ENCODE results near the gene HNF4A.

The HNF4A gene

GRCh38 chr20:44455126-44455525, 99.6 kb downstream of the HNF4A start:
- H3K27ac ChIP-seq (ENCODE audit: low read depth, low read length), result no peak overlapping the region
- H2BK15ac ChIP-seq (replicated peaks; ENCODE audit: low read depth), result no peak overlapping the region
- no peak for DNase-seq
- no peak overlapping the region for H4K8ac ChIP-seq (ENCODE audit: low read depth, low read length)
- no peak overlapping the region for H3K4me3 ChIP-seq (ENCODE audit: low read length)
- H2BK120ac ChIP-seq (ENCODE audit: low read depth, low read length), result no peak overlapping the region
- no peaks in the 10 kb centered on the region for H3K4me1 ChIP-seq (ENCODE audit: control insufficient read depth, low read depth, low read length)
- H3K36me3 ChIP-seq (ENCODE audit: control insufficient read depth, insufficient read depth, low read length), result no peaks in the 10 kb centered on the region
- H3K27me3 ChIP-seq (ENCODE audit: insufficient read depth, low read length, poor library complexity), result no peaks in the 10 kb centered on the region
- H3K23ac ChIP-seq (ENCODE audit: low read length), result no peak overlapping the region
- no peaks in the 10 kb centered on the region for H3K79me2 ChIP-seq (ENCODE audit: control insufficient read depth, insufficient read depth, low read length)
- H3K9ac ChIP-seq (ENCODE audit: low read length), result no peak overlapping the region
- WGBS (ENCODE audit: extremely low coverage, insufficient coverage, low lambda C conversion rate), result no CpG with 5 or more reads among the region's 3 CpGs
- H4K5ac ChIP-seq (ENCODE audit: low read length), result no peak overlapping the region
- H3K56ac ChIP-seq (ENCODE audit: low read length), result no peak overlapping the region
- no peak overlapping the region for H2AK5ac ChIP-seq (ENCODE audit: low read length)
- no peak overlapping the region for H3K18ac ChIP-seq (ENCODE audit: low read length)
- H3K79me1 ChIP-seq (ENCODE audit: low read length), result no peaks in the 10 kb centered on the region
- H3K4me2 ChIP-seq (ENCODE audit: low read length), result no peak overlapping the region
- H2BK5ac ChIP-seq (ENCODE audit: low read length), result no peak overlapping the region
- H3K4ac ChIP-seq (ENCODE audit: low read depth, low read length), result no peak overlapping the region

DNA sequence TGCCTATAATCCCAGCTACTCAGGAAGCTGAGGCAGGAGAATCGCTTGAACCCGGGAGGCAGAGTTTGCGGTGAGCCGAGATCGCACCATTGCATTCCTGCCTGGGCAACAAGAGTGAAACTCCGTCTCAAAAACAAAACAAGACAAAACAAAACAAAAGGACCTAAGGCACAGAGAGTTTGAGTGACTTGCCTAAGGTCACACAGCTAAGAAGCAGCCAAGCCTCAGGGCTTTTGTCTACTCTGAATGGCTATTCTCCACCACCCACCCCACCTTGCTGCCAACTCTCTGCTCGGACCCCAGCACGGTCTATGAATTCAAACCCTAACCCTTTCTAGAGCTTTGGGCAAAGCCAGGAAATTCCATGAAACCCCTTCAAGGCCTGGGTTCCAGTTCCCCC, 101.1 kb downstream of the HNF4A start:
- H3K4me1 ChIP-seq (ENCODE audit: control insufficient read depth, low read depth, low read length), result no peaks in the 10 kb centered on the region
- no peak overlapping the region for H3K18ac ChIP-seq (ENCODE audit: low read length)
- H3K9ac ChIP-seq (ENCODE audit: low read length), result no peak overlapping the region
- H3K27me3 ChIP-seq (ENCODE audit: insufficient read depth, low read length, poor library complexity), result no peaks in the 10 kb centered on the region
- H2AK5ac ChIP-seq (ENCODE audit: low read length), result no peak overlapping the region
- no peaks in the 10 kb centered on the region for H3K79me1 ChIP-seq (ENCODE audit: low read length)
- H4K5ac ChIP-seq (ENCODE audit: low read length), result no peak overlapping the region
- no peak overlapping the region for H2BK15ac ChIP-seq (replicated peaks; ENCODE audit: low read depth)
- H4K8ac ChIP-seq (ENCODE audit: low read depth, low read length), result no peak overlapping the region
- no peak overlapping the region for H2BK5ac ChIP-seq (ENCODE audit: low read length)
- H3K36me3 ChIP-seq (ENCODE audit: control insufficient read depth, insufficient read depth, low read length), result no peaks in the 10 kb centered on the region
- WGBS (ENCODE audit: extremely low coverage, insufficient coverage, low lambda C conversion rate), result no CpG with 5 or more reads among the region's 8 CpGs
- H3K23ac ChIP-seq (ENCODE audit: low read length), result no peak overlapping the region
- no peak for DNase-seq
- no peak overlapping the region for H3K56ac ChIP-seq (ENCODE audit: low read length)
- no peak overlapping the region for H3K4me2 ChIP-seq (ENCODE audit: low read length)
- no peaks in the 10 kb centered on the region for H3K79me2 ChIP-seq (ENCODE audit: control insufficient read depth, insufficient read depth, low read length)
- no peak overlapping the region for H2BK120ac ChIP-seq (ENCODE audit: low read depth, low read length)
- H3K27ac ChIP-seq (ENCODE audit: low read depth, low read length), result no peak overlapping the region
- no peak overlapping the region for H3K4ac ChIP-seq (ENCODE audit: low read depth, low read length)
- H3K4me3 ChIP-seq (ENCODE audit: low read length), result no peak overlapping the region

DNA sequence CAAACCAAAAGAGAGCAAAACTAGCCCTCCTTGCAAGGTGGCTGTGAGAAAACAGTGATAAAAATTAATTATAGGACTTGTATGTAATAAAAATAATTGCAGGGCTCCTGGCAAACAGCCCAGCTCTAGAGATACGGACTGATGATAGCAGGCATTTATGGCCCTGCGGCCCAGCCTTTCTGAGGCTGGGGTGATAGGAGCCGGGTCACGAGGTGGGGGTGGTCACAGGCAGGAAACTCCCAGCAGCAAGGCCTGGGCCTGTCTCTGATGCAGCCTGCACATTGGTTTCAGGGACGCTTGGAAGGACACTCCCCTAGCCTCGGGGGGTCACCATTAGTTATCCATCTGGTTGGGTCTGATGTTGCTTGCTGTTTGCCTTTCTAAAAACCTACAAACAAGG, 101.5 kb downstream of the HNF4A start:
- Histone ChIP-seq H3K4me2 (ENCODE audit: low read length) (no peak overlapping the region), H3K79me1 (ENCODE audit: low read length) (no peaks in the 10 kb centered on the region), H2BK15ac (replicated peaks; ENCODE audit: low read depth) (no peak overlapping the region), H3K79me2 (ENCODE audit: control insufficient read depth, insufficient read depth, low read length) (no peaks in the 10 kb centered on the region), H2BK5ac (ENCODE audit: low read length) (no peak overlapping the region), H3K9ac (ENCODE audit: low read length) (no peak overlapping the region), H2BK120ac (ENCODE audit: low read depth, low read length) (no peak overlapping the region), H3K4me3 (ENCODE audit: low read length) (no peak overlapping the region), H4K8ac (ENCODE audit: low read depth, low read length) (no peak overlapping the region), H3K4ac (ENCODE audit: low read depth, low read length) (no peak overlapping the region), H3K27me3 (ENCODE audit: insufficient read depth, low read length, poor library complexity) (no peaks in the 10 kb centered on the region), H3K27ac (ENCODE audit: low read depth, low read length) (no peak overlapping the region), H3K36me3 (ENCODE audit: control insufficient read depth, insufficient read depth, low read length) (no peaks in the 10 kb centered on the region), H3K18ac (ENCODE audit: low read length) (no peak overlapping the region), H3K23ac (ENCODE audit: low read length) (no peak overlapping the region), H3K4me1 (ENCODE audit: control insufficient read depth, low read depth, low read length) (no peaks in the 10 kb centered on the region), H4K5ac (ENCODE audit: low read length) (no peak overlapping the region), H2AK5ac (ENCODE audit: low read length) (no peak overlapping the region), H3K56ac (ENCODE audit: low read length) (no peak overlapping the region)
- DNase-seq, result no peak
- WGBS (ENCODE audit: extremely low coverage, insufficient coverage, low lambda C conversion rate), result no CpG with 5 or more reads among the region's 6 CpGs

DNA sequence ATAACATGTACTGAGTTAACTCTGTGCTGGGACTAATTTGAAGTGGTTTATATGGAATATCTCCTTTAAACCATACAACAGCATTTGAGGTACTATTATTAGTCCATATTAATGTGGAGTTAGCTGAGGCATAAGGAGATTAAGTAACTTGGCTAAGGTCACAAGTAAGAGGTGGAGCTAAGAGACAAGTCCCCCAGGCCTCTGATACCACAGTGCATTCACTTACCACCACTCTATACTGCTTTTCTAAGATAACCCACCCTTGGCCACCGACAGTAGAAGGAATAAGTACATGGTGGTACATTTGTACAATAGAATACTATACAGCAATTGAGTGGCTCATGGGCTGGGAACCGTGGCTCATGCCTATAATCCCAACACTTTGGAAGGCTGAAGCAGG, 103.8 kb downstream of the HNF4A start:
- no CpG with 5 or more reads among the region's 2 CpGs for WGBS (ENCODE audit: extremely low coverage, insufficient coverage, low lambda C conversion rate)
- Histone ChIP-seq H3K23ac (ENCODE audit: low read length) (no peak overlapping the region), H2BK5ac (ENCODE audit: low read length) (no peak overlapping the region), H3K4ac (ENCODE audit: low read depth, low read length) (no peak overlapping the region), H3K4me2 (ENCODE audit: low read length) (no peak overlapping the region), H3K4me3 (ENCODE audit: low read length) (no peak overlapping the region), H2BK120ac (ENCODE audit: low read depth, low read length) (no peak overlapping the region), H3K36me3 (ENCODE audit: control insufficient read depth, insufficient read depth, low read length) (no peaks in the 10 kb centered on the region), H3K79me1 (ENCODE audit: low read length) (no peaks in the 10 kb centered on the region), H3K18ac (ENCODE audit: low read length) (no peak overlapping the region), H4K8ac (ENCODE audit: low read depth, low read length) (no peak overlapping the region), H2BK15ac (replicated peaks; ENCODE audit: low read depth) (no peak overlapping the region), H3K9ac (ENCODE audit: low read length) (no peak overlapping the region), H3K79me2 (ENCODE audit: control insufficient read depth, insufficient read depth, low read length) (no peaks in the 10 kb centered on the region), H3K56ac (ENCODE audit: low read length) (no peak overlapping the region), H3K4me1 (ENCODE audit: control insufficient read depth, low read depth, low read length) (no peaks in the 10 kb centered on the region), H2AK5ac (ENCODE audit: low read length) (no peak overlapping the region), H3K27me3 (ENCODE audit: insufficient read depth, low read length, poor library complexity) (no peaks in the 10 kb centered on the region), H4K5ac (ENCODE audit: low read length) (no peak overlapping the region), H3K27ac (ENCODE audit: low read depth, low read length) (no peak overlapping the region)
- DNase-seq, result no peak

GRCh38 chr20:44460795-44461141, 105.3 kb downstream of the HNF4A start:
- no CpG with 5 or more reads among the region's 3 CpGs for WGBS (ENCODE audit: extremely low coverage, insufficient coverage, low lambda C conversion rate)
- DNase-seq, result peak; percentile 18

DNA sequence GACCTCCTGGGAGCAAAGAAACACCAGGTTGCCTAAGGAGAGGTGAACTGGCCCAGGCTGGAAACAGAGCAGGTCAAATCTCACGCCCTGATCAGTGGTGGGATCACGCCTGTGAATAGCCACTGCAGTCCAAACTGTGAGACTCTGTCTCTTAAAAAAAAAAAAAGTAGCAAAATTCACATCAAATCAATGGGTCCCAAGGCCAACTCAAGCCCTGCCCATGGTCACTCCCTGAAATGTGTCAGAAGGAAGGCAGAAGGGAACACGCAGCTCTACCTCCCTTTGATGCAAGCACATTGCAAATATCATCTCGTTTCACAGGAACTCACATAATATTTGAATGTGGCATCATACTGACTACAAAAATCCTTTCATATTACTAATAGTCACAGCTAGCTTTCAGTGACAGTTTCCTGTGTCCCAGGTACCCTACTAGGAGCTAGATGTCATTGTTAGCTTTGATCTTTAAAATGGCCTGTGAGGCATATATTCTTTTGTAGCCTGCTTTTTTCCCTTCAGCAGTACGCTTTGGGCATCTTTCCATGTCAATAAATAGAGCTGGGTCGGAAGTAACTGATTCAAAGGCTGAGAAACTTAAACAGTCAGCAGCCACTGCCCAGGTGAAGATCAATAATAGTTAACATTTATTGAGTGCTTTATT, 105.8 kb downstream of the HNF4A start:
- Histone ChIP-seq H3K79me2 (ENCODE audit: control insufficient read depth, insufficient read depth, low read length) (no peaks in the 10 kb centered on the region), H2BK5ac (ENCODE audit: low read length) (no peak overlapping the region), H3K27ac (ENCODE audit: low read depth, low read length) (no peak overlapping the region), H3K4ac (ENCODE audit: low read depth, low read length) (no peak overlapping the region), H3K4me1 (ENCODE audit: control insufficient read depth, low read depth, low read length) (no peaks in the 10 kb centered on the region), H2BK120ac (ENCODE audit: low read depth, low read length) (no peak overlapping the region), H2AK5ac (ENCODE audit: low read length) (no peak overlapping the region), H3K56ac (ENCODE audit: low read length) (no peak overlapping the region), H4K8ac (ENCODE audit: low read depth, low read length) (no peak overlapping the region), H4K5ac (ENCODE audit: low read length) (no peak overlapping the region), H3K18ac (ENCODE audit: low read length) (no peak overlapping the region), H3K79me1 (ENCODE audit: low read length) (no peaks in the 10 kb centered on the region), H3K4me3 (ENCODE audit: low read length) (no peak overlapping the region), H3K4me2 (ENCODE audit: low read length) (no peak overlapping the region), H3K36me3 (ENCODE audit: control insufficient read depth, insufficient read depth, low read length) (no peaks in the 10 kb centered on the region), H3K9ac (ENCODE audit: low read length) (no peak overlapping the region), H2BK15ac (replicated peaks; ENCODE audit: low read depth) (no peak overlapping the region), H3K27me3 (ENCODE audit: insufficient read depth, low read length, poor library complexity) (no peaks in the 10 kb centered on the region), H3K23ac (ENCODE audit: low read length) (no peak overlapping the region)
- no CpG with 5 or more reads among the region's 6 CpGs for WGBS (ENCODE audit: extremely low coverage, insufficient coverage, low lambda C conversion rate)
- no peak for DNase-seq

More at GRCh38 chr20:44460795-44461141, 105.3 kb downstream of the HNF4A start:
- Histone ChIP-seq H3K56ac (ENCODE audit: low read length) (no peak overlapping the region), H3K79me2 (ENCODE audit: control insufficient read depth, insufficient read depth, low read length) (no peaks in the 10 kb centered on the region), H3K18ac (ENCODE audit: low read length) (no peak overlapping the region), H2BK5ac (ENCODE audit: low read length) (no peak overlapping the region), H2BK15ac (replicated peaks; ENCODE audit: low read depth) (no peak overlapping the region), H3K9ac (ENCODE audit: low read length) (no peak overlapping the region), H3K4me1 (ENCODE audit: control insufficient read depth, low read depth, low read length) (no peaks in the 10 kb centered on the region), H3K27ac (ENCODE audit: low read depth, low read length) (no peak overlapping the region), H4K8ac (ENCODE audit: low read depth, low read length) (no peak overlapping the region), H3K4ac (ENCODE audit: low read depth, low read length) (no peak overlapping the region), H3K36me3 (ENCODE audit: control insufficient read depth, insufficient read depth, low read length) (no peaks in the 10 kb centered on the region), H3K27me3 (ENCODE audit: insufficient read depth, low read length, poor library complexity) (no peaks in the 10 kb centered on the region), H3K23ac (ENCODE audit: low read length) (no peak overlapping the region), H4K5ac (ENCODE audit: low read length) (no peak overlapping the region), H3K79me1 (ENCODE audit: low read length) (no peaks in the 10 kb centered on the region), H2BK120ac (ENCODE audit: low read depth, low read length) (no peak overlapping the region), H3K4me2 (ENCODE audit: low read length) (no peak overlapping the region), H2AK5ac (ENCODE audit: low read length) (no peak overlapping the region), H3K4me3 (ENCODE audit: low read length) (no peak overlapping the region)
